K562 (cell line): ENCODE results near the gene LRRC61.

ENCODE experiments used
- CEBPB ChIP-seq: fragments of 450-650 bp; IDR thresholded peaks from 2 replicates; pipeline ENCODE4 v1.6.1; 2016; ENCODE audit warnings: missing genetic modification characterization, missing compliant biosample characterization
- CTCF ChIP-seq, 3 experiments: IDR thresholded peaks in 2 of 3; conservative IDR thresholded peaks in 1 of 3; 2 replicates each; pipeline ENCODE4 v1.5.1; 2011 to 2012; ENCODE audit warnings: low read length in 3 of 3, mild to moderate bottlenecking in 3 of 3, control low read depth in 2 of 3, improper control_type of control experiment in 1 of 3, inconsistent platforms in 1 of 3, low read depth in 1 of 3, mixed read lengths in 1 of 3, moderate library complexity in 1 of 3; ENCODE audit not compliant: insufficient read depth in 2 of 3
- MTA3 ChIP-seq: fragments of 450-650 bp; formaldehyde crosslinking; IDR thresholded peaks from 2 replicates; pipeline ENCODE4 v1.6.1; 2017; ENCODE audit warnings: mild to moderate bottlenecking, borderline replicate concordance
- TOE1 ChIP-seq, 2 experiments: fragments of 450-650 bp in 1 of 2; sonication (generic) in 1 of 2; formaldehyde crosslinking in 1 of 2; IDR thresholded peaks; 2 replicates each; pipeline versions ENCODE4 v1.7.1 to v1.8.0; 2016 to 2022; ENCODE audit warnings: borderline replicate concordance in 2 of 2, mild to moderate bottlenecking in 2 of 2, antibody characterized with exemption in 1 of 2, inconsistent platforms in 1 of 2, low read depth in 1 of 2, missing genetic modification reagents in 1 of 2, moderate library complexity in 1 of 2

DNA sequence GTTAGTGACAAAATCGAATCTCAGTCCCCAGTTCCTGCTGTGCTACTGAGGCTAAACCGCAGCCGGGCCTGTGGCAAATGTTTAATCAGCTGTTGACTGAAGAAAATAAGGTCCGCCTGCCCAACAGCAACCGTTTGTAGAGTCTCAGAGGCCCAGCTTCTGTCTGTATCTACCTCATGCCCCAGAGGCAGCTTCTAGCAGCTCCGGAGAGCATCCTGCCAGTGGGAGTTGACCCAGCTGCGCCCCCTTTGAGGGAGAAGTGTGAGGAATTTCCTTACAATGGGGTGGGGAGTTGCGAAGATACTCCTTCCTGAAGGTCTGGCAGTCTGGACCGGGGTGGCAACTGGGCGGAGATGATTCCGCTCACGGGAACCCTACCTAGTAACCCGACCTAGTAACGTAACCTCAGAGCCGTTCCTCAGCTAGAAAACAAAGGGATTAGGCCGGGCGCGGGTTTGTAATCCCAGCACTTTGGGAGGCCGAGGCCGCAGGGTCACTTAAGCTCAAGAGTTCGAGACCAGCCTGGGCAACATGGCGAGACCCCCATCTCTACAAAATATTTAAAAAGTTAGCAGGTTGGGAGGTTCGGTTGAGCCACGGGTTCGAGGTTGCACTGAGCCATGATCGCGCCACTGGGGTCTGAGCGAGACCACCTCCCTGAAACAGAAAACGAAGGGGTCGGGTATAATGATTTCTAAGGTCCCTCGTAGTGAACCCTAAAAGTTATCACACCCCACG lies 55.1 kb downstream of the LRRC61 start:
- TF ChIP-seq MTA3 (no peak), CEBPB (tag) (no peak), TOE1 (IDR thresholded peaks at IDR 0.05; ENCODE audit: borderline replicate concordance) (0 out of 2 replicates have a peak, but pooled peaks have one; percentile 25), TOE1 (CRISPR knock-in tag; IDR thresholded peaks at IDR 0.05; ENCODE audit: borderline replicate concordance, low read depth) (no peak), CTCF (IDR thresholded peaks at IDR 0.05 in 2 of 3, conservative IDR thresholded peaks at IDR 0.05 in 1 of 3; ENCODE audit: insufficient read depth in 2 of 3, low read depth in 1 of 3, low read length in 3 of 3) (peak; percentile 52 to 66 (median 62); a peak in 5 of 6 replicates)
